Endothelial cell of umbilical vein (primary cell): ENCODE results near the gene SLC10A7.

Source experiments
- EZH2 ChIP-seq: IDR thresholded peaks from 2 replicates; pipeline ENCODE4 v1.6.1; 2012; ENCODE audit warnings: borderline replicate concordance, low read depth, mild to moderate bottlenecking, moderate library complexity, low read length, inconsistent platforms; ENCODE audit not compliant: severe bottlenecking
- FOS ChIP-seq: IDR thresholded peaks from 2 replicates; pipeline ENCODE4 v1.6.1; 2011; ENCODE audit warnings: mild to moderate bottlenecking, low read length, moderate library complexity, borderline replicate concordance; ENCODE audit not compliant: insufficient read depth
- MYC ChIP-seq: IDR thresholded peaks from one replicate; pipeline ENCODE4 v1.6.1; 2011; ENCODE audit warnings: mild to moderate bottlenecking, low read depth, low read length
- POLR2A ChIP-seq: IDR thresholded peaks from 2 replicates; pipeline ENCODE4 v1.6.1; 2012; ENCODE audit warnings: low read depth, mild to moderate bottlenecking, control low read depth, low read length
- POLR2AphosphoS5 ChIP-seq: IDR thresholded peaks from 2 replicates; pipeline ENCODE4 v1.6.1; 2012; ENCODE audit warnings: low read depth, mild to moderate bottlenecking, control low read depth, low read length, moderate library complexity; ENCODE audit not compliant: insufficient read depth
- TF ChIP-seq, protein P1 (sequence below), 2 donors: IDR thresholded peaks; 1 replicate in 1 of 2; 2 replicates in 1 of 2; pipeline ENCODE4 v1.5.1; 2011; ENCODE audit warnings: low read length in 2 of 2, mild to moderate bottlenecking in 2 of 2, moderate library complexity in 2 of 2, control low read depth in 1 of 2, inconsistent platforms in 1 of 2, low read depth in 1 of 2; ENCODE audit not compliant: insufficient read depth in 1 of 2; ENCODE audit errors: extremely low read depth in 1 of 2
- TF ChIP-seq, protein P2 (sequence below): IDR thresholded peaks from 2 replicates; pipeline ENCODE4 v1.6.1; 2011; ENCODE audit not compliant: insufficient read depth, insufficient read length

DNA sequence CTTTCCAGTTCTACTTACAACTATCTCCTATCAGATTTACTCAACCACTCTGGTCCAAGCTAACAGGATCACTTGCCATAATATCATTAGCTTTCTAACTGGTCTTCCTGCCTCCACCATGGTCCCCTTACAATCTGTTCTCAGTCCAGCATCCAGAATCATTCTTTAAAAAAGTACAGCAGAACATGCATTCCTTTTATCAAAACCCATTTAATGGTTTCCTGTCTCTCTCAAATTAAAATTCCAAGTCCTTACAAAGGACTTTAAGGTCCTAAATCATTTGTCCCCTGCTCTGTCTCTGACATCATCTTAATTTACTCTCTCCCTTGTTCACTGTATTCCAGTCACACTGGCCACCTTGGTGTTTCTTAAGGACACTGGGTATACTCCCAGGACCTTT lies 202.8 kb downstream of the SLC10A7 start:
- TF ChIP-seq, protein P1, sequence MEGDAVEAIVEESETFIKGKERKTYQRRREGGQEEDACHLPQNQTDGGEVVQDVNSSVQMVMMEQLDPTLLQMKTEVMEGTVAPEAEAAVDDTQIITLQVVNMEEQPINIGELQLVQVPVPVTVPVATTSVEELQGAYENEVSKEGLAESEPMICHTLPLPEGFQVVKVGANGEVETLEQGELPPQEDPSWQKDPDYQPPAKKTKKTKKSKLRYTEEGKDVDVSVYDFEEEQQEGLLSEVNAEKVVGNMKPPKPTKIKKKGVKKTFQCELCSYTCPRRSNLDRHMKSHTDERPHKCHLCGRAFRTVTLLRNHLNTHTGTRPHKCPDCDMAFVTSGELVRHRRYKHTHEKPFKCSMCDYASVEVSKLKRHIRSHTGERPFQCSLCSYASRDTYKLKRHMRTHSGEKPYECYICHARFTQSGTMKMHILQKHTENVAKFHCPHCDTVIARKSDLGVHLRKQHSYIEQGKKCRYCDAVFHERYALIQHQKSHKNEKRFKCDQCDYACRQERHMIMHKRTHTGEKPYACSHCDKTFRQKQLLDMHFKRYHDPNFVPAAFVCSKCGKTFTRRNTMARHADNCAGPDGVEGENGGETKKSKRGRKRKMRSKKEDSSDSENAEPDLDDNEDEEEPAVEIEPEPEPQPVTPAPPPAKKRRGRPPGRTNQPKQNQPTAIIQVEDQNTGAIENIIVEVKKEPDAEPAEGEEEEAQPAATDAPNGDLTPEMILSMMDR (IDR thresholded peaks at IDR 0.05; ENCODE audit: extremely low read depth in 1 of 2, insufficient read depth in 1 of 2, low read depth in 1 of 2, low read length in 2 of 2), result no peak
- no peak for TF ChIP-seq POLR2A
- TF ChIP-seq EZH2, result no peak
- no peak for TF ChIP-seq POLR2AphosphoS5
- TF ChIP-seq, protein P2, sequence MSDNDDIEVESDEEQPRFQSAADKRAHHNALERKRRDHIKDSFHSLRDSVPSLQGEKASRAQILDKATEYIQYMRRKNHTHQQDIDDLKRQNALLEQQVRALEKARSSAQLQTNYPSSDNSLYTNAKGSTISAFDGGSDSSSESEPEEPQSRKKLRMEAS, result no peak
- TF ChIP-seq MYC, result no peak
- no peak for TF ChIP-seq FOS
